HG03139 (cell line): Measurements from ENCODE around the gene POU2AF3.

Experiments used
- ATAC-seq: cut with Tn5 transposase; IDR thresholded peaks from one replicate; pipeline ENCODE4 v1.9.1; 2021; ENCODE audit not compliant: unreplicated experiment

POU2AF3 gene

DNA sequence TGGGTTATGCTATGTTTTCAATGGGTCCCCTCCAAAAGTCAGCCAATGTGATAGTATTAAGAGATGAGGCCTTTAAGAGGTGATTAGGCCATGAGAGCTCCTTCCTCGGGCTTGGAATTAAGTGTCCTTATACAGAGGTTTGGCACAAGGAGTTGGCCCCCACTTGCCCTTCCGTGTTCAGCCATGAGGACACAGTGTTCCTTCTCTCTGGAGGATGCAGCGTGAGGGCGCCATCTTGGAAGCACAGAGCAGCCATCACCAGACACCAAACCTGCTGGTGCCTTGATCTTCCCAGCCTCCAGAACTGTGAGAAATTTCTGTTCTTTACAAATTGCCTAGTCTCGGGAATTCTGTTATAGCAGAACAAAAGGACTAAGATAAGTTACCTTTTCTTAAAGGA lies 26.9 kb downstream of the POU2AF3 start:
- no peak for ATAC-seq

DNA sequence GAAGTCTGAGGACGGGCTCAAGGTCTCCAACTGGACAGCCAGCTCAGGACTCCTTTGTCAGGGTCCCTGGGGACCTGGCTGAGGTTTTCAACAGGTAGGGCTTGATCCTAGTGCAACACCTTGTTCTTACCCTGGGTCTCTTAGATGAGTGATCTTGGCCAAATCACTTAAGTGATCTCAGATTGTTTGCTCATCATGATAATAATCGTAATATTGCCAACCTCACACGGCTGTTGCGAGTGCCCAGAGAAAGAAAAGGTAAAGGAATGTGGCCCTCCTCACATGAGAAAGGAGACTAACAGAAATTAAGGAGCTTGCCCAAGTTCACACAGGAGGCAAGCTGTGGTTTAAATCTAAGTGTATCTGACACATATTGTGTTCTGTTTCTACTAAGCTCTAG lies 28.5 kb downstream of the POU2AF3 start:
- no peak for ATAC-seq

DNA sequence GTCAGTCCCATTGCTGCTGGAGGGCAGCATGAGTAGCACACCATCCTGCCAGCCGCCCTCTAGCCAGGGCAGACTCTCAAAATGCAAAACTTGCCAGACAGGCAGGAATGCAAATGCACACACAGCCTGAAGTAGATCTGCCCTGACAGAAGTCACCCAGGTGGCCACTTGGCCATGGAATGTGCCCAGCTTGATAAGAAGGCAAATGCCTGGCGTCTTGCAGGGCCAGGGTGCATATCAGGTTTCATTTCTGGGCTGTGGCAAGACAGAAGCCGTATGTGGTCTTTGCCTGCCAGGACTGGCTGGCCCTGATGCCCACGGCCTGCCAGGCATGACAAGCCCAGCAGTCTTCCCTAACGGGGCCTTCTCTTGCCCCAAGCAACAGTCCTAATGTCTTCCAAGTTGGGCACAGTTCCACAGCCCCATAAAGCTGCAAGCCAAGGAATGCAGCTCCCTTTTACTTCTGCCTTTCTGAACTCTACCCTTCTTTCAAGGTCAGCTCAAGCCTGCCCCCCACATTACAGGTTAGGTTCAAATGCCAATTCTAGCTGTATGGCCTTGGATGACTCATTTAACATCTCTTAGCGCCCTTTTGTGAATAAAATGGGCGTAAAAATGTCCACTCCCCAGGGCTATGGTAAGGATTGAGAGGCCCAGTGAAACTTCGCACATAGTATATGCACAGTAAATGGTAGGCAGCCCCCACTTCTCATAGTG lies 29.7 kb downstream of the POU2AF3 start:
- no peak for ATAC-seq

DNA sequence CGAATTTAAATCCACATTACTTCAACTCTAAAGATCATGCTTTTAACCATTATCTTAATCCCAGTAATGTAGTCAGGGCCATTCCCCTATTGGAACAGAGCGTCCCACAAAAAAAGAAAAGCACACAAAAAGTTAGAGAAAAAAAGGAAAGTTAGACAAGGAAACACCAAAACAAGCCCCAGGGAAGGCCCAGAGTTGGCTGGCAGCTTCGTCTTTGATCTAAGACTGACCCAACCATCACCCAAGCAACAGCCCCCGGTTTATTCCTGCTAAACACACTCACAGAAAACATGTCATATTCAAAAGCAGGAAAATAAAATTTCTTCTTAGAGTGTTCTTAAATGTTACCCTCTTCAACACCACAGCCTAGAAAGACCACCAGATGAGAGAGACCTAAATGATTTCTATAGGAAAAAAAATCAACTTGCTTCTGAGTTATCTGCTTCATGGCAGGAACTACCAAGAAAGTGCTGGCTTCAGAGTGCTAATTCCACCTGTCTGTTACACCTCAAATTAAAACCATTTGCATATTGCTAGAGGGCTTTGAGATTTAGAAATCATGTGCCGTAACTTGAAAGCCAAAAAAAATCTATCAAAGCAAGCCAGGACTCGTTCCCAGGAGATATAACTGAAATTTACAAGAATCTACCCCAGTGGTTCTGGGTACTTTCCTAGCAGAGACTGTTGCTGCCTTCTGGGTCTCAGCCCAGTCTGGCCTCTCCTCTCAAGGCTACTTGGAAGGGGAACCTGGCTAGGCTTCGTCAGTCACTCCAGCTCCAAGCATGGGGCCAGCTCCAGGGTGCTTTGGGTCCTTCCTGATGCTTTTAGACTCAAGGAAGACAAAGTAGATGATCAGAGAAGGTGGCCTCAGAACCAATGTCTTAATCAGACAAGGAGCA lies 31.2 kb downstream of the POU2AF3 start:
- no peak for ATAC-seq

DNA sequence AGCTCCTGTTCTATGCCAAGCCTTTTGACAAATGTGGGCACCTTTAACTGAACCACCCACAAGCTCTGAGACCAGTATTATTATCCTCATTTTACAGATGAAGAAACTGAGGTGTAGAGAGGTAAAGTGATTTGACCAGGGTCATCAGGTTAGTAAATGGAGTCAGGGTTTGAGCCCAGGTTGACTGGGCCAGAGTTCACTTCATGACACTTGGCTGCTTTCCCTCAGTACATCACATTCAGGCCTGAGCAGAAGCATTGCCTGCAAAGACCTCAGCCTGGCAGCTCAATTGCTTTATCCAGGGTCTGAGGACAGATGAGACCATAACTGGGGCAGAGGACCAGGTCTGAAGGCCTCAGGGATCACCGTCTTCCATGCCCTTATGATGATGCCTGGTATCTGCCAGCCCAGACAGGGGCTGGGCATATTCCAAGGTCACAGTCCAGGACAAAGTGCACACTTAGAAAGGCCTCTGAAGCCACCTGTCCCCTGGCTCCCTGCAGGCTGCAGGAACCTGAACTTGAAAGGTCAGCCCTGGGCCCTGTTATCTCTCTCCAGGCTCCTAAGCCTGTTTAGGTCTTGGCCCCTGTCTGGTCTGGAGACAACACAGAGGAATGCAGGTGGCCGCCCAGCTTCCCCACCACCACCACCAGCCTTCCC lies 32.0 kb downstream of the POU2AF3 start:
- no peak for ATAC-seq

DNA sequence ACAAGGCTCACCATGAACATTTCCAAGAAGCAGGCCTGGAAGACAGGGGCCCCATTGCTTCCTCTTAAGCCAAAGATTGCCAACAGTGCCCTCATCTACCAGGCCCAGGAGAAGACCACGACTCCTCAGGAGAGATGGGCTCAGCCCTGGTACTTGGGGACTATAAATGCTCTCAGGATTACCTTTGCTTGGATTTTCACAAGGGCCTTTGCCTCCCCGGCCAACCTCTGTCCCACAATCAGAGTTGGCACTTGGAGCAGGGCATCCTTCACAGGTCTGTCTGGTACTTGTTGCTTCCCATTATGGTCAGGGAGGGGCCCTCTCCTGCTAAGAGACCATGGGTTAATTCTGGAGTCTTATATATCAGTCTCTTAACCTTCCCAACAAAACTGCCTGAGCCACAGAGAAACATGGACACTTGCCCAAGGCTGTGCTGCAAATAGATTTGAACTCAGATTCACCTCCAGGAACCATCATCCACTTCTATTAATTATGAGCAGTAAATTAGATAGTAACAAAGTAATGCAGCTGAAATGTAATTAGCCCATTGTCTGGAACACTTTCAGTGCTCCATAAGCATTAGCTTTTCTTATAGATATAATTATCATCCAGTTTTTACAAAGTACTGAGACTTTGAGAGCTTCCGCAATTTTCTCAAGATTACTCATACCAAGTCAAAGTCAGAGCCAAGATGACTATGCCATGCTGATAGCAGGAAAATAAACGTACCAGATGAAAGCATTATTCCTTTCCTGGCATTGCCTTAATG lies 33.5 kb downstream of the POU2AF3 start:
- no peak for ATAC-seq

DNA sequence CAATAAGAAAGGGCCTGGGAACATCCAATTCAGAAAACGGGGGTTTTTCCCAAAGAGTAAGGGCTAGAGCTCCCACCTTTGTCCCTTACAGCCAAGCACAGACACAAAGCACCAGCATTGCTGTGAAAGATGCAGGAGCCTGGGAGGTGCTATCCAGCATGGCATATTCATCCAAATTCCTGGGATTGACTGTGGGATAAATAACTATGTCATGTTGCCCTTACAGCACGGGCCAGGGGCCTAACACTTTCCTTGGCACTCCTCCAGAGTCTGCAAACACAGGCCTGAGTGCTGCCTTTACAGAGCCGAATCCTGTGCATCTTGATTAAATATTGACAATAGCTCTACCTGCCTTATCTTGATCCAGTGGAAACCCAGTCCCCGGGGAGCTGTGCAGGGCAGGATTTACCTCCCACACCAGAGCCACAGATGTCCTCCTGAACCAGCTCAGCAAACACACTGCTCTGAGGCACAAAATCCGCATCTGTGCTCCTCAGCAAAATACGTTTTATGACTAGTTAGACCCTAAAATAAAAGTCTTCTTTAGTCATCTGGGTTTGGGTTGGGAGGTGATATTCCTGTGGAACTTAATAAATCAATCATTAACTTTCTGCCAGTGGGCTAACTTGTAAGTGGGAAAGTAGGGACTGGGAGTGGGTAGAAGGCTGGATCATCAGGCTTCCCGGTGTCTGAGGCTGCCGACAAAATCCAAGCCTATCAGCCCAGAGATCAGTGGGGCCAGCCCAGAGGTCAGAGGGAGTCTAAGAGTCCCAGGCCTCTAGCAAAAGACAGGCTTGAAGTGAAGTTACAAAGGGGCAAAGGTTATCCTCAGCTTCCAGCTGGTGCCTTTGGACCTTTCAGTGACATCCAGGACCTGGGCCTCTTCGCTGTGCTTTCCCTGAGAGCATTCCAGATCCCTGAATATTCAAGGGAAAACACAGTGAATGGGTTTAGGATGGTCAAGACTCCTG lies 36.5 kb downstream of the POU2AF3 start:
- ATAC-seq, result no peak

DNA sequence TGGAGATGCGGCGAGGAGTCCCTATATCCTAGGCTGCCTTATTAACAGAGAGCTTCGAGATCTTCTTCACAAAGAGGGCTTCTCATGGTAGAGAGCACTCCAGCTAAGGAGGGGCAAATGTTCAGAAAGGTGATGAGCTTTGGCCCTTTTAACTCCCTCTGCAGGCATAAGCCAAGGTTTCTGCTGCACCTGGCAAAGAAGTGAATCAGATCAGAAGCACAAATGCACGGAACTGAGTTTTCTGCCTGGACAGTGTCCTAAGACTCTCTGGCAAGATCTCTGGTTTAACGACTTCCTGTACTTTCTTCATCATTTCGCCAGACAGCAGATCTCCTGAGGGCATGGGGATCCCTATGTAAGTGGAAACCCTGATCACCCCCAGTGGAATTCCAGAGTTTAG lies 37.2 kb downstream of the POU2AF3 start:
- ATAC-seq, result no peak

DNA sequence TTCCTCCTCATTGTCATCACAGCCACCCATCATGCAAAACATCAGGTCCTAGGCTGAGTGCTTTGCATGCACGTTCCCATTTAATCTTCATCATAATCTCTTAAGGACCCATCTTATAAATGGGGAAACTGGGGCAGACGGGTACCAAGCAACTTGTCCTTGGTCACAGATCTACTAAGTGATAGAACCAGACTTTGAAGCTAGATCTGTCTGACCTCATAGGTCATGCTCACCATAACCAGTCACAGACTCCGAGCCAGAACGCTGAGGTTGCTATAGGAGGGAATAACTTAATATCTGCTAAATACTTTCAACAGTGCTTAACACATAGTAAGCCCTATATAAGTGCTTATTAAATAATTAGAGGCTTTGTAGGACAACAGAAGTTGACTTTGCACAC lies 37.7 kb downstream of the POU2AF3 start:
- ATAC-seq, result no peak

DNA sequence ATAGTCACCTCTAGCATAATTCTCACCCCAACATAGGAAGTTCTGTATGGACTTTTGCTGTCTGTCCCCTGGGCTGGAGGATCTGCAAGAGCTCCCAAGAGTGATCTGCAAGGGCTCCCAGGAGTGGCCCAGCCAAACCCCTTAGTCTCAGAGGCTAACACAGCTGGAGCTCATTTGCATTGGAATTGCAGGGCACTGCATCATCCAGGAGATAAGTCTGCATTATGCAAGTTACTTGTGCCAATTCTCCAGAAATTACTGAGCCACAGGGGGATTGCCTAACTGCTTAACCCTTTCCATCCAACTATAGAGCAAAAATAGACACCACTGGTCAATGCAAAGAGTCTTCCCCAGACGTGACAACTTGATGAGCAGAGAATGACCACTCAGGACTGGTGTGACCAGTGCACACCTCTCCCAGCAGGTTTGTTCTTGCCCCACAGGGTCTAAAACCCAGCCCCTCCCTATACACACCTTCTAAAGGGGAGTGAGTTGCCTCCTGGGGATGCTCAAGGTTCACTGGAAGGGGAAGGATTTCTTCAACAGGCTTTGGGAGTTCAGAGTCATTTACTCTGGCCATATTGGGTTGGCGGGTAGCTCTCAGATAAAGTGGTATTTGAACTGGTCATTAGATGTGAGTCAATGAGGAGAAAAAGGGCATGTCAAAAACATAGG lies 38.4 kb downstream of the POU2AF3 start:
- no peak for ATAC-seq

DNA sequence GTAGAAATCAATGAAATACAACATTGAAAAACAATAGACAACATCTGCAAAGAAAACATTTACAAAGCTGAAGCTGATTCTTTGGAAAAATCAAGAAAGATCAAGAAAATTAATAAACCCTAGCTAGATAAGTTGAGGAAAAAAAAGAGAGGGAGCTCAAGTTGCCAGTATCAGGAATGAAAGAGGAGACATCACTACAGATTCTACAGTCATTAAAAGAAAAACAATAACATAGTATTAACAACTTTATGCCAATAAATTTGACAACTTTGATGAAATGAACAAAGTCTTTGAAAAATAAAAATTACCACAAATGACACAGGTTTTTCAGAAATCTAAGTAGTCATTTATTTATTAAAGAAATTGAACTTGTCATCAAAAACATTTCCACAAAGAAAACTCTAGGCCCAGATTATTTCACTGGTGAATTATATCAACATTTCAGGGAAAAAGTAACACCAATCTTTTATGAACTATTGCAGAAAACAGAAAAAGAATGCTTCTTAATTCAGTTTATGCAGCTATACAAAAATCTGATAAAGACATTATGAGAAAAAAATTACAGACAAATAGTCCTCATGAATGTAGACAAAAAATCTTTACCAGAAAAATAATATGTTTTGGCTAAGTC lies 41.5 kb downstream of the POU2AF3 start:
- no peak for ATAC-seq

DNA sequence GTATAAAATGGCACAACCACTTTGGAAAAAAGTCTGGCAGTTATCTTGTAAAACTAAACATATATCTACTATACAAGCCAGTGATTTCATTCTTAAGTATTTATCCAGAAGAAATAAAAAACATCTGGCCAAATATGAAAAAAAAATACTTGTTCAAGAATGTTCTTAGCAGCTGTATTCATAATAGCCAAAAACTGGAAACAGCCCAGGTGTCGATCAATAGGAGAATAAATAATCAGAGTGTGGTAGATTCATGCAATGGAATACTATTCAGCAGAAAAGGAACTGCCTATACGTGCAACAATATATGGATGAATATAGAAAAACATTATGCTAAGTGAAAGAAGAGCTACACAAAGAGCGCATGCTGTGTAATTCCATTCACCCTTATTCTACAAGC lies 44.0 kb downstream of the POU2AF3 start:
- no peak for ATAC-seq

DNA sequence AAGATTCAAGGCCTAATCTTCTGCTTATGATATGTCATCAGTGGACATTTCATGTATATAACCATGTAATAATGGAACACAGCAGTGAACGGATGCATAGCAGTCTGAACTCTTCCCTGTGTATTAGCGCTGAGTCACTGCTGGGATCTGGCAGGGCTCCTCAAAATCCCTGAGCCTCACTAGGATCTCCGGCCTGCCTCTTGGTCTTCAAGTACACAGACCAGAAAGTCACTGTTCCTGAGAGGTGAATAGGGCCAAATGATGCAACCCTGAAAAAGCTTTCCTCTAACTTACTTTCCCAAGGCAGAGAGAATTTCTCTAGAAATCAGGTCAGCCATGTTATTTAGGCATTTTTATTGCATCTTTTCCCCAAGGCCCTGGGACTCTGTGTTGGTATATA lies 45.7 kb downstream of the POU2AF3 start:
- ATAC-seq, result no peak

DNA sequence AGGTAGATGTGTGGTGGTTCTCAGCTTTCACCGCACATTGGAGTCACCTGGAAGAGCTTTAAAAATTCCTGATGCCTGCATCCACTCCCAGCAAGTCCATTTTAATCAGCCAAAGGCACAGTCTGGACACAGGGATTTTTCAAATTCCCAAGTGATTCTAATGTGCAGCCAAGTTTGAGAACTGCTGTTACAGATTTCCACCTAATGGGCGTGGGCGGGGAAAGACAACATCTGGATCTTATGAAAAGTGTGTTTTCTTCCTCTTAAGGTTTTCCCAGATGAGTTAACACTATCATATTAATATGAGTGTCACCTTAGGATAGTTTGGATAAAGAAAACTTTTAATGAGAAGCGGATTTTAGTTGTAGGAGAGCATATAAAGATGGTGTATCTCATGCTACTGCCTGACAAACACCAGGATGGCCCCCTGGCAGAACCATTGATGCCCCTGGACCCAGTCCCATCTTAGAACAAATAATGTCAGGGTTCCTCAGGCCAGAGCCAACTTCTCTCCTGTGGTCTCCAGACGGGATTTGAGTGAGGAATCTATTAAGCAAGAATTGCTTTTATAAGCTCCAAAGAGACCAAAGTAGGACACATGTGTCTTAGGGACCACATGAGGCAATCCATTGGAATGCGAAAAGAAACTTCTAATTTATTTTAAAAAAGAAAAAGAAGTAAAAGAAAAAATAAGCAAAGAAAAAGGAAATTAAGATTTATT lies 48.8 kb downstream of the POU2AF3 start:
- no peak for ATAC-seq

DNA sequence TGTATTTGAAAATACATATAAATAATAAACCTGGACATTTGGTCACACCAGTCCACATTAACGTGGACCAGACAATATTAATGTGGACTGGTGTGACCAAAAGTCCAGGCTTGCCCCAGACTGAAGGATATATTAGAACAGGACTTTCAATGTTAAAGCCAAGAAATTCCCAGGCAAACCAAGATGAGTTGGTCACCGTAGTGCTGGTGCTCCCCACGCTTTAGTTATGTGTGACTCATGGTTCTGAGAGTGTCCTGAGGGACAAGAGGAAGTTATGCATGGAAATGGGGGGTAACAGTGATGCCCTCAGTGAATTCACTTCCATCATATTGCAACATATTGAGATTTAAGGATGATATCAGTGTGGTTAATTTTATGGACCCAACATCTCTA lies 49.4 kb downstream of the POU2AF3 start:
- ATAC-seq, result no peak

DNA sequence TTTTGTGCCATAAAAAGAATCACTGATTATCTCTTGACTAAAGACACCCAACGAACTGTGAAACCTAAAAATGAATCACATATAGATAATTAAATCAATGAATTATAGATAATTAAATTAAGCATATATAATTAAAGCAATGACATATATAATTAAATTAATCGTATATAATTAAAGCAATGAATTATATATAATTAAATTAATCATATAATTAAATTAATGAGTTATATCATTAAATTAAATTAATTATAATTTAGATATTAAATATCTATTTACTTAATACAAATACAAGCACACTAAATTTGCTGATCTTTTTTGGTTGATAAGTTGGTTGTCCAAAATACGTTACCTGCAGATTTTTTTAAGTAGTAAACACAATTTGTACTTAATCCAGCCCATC lies 49.8 kb downstream of the POU2AF3 start:
- ATAC-seq, result no peak

DNA sequence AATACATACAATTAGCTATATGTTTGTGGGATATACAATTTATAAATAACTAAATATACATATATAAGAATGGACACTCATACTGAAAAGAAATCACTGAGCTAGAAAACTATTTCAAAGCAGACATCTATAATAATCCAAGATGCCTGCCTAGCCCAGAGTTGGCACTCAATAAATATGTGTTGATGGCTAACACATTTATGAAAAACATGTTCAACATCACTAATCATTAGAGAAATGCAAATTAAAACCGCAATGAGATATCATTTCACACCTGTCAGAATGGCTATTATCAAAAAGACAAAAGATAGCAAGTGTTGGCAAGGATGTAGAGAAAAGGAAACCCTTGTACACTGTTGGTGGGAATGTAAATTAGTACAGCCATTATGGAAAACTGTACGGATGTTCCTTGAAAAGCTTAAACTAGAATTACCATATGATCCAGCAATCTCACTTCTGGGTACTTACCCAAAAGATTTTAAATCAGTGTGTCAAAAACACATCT lies 50.9 kb downstream of the POU2AF3 start:
- no peak for ATAC-seq

DNA sequence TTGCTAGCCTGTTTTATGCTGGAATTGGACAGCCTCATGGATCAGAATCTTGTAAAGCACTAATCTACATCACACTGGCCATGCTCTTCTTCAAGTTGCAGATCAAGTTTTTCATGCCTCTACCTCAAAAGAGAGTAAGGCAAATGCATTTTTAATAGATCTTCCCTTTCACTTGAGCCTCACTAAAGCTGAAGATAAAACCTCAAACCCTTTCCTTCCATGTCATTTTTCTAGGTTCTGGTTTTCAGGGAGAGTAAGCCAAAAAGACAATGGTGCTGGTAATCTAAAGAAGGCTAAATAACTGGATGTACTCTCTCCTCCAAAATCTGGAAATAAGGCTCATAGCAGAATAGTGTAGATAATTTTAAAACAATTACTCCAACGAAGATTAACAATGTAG lies 52.5 kb downstream of the POU2AF3 start:
- no peak for ATAC-seq
